KMS-11 (cell line): Measurements from ENCODE around the gene DHODH.

ENCODE experiments used
- H2AFZ ChIP-seq: fragments of 200-600 bp; sonication (generic); 2 replicates; pipeline ENCODE4 v1.6.1; 2016; ENCODE audit warnings: antibody characterized with exemption, mixed run types, low read depth
- H3K27ac ChIP-seq: fragments of 200-600 bp; sonication (generic); 2 replicates; pipeline ENCODE4 v1.6.1; 2016; ENCODE audit warnings: mild to moderate bottlenecking, mixed run types
- H3K27me3 ChIP-seq: fragments of 200-600 bp; sonication (generic); 2 replicates; pipeline ENCODE4 v1.6.1; 2017; ENCODE audit warnings: mild to moderate bottlenecking, low read depth, mixed run types, moderate library complexity; ENCODE audit not compliant: insufficient read depth
- H3K36me3 ChIP-seq: fragments of 200-600 bp; sonication (generic); 2 replicates; pipeline ENCODE4 v1.6.1; 2017; ENCODE audit warnings: mild to moderate bottlenecking, mixed run types; ENCODE audit not compliant: insufficient read depth
- H3K4me1 ChIP-seq: fragments of 200-600 bp; sonication (generic); 2 replicates; pipeline ENCODE4 v1.6.1; 2016; ENCODE audit warnings: mild to moderate bottlenecking, low read depth, mixed run types; ENCODE audit not compliant: poor library complexity, severe bottlenecking
- H3K4me2 ChIP-seq: fragments of 200-600 bp; sonication (generic); 2 replicates; pipeline ENCODE4 v1.7.0; 2016; ENCODE audit warnings: mild to moderate bottlenecking, mixed run types
- H3K4me3 ChIP-seq: fragments of 200-600 bp; sonication (generic); IDR thresholded peaks from 2 replicates; pipeline ENCODE4 v1.6.1; 2017; ENCODE audit warnings: low read depth, low read length, mixed read lengths; ENCODE audit not compliant: insufficient read depth
- H3K79me2 ChIP-seq: fragments of 200-600 bp; sonication (generic); 2 replicates; pipeline ENCODE4 v1.6.1; 2016; ENCODE audit warnings: low read depth, mixed run types; ENCODE audit not compliant: insufficient read depth
- H3K9ac ChIP-seq: fragments of 200-600 bp; sonication (generic); 2 replicates; pipeline ENCODE4 v1.6.1; 2016; ENCODE audit warnings: mild to moderate bottlenecking, mixed run types
- H4K20me1 ChIP-seq: fragments of 200-600 bp; sonication (generic); 2 replicates; pipeline ENCODE4 v1.6.1; 2016; ENCODE audit warnings: mild to moderate bottlenecking, mixed run types; ENCODE audit not compliant: insufficient read depth
- CTCF ChIP-seq: fragments of 200-600 bp; sonication (generic); conservative IDR thresholded peaks from 2 replicates; pipeline ENCODE4 v1.6.1; 2017; ENCODE audit warnings: low read depth, mild to moderate bottlenecking, antibody characterized with exemption, low read length, moderate library complexity, mixed read lengths

DHODH gene

GRCh38 chr16:72008424-72009216 lies at the start of gene DHODH:
TSS of gene DHODH (plus strand) at chr16:72008744. CDS start at chr16:72008765, 21 bp downstream.
- Histone ChIP-seq H3K36me3 (no peaks in the 10 kb centered on the region), H3K4me3 (no peak within 1 kb of the TSS), H3K27ac (peak within 1 kb of the TSS; percentile 69), H3K9ac (peak within 1 kb of the TSS; percentile 79), H2AFZ (peak within 1 kb of the TSS; percentile 80), H4K20me1 (no peaks in the 10 kb centered on the region), H3K27me3 (no peaks in the 10 kb centered on the region), H3K4me1 (peaks cover 25% of the 10 kb centered on the region), H3K4me2 (peak within 1 kb of the TSS; percentile 50), H3K79me2 (peaks cover 4% of the 10 kb centered on the region; the same call in 1 of the 2 replicates)
- TF ChIP-seq CTCF = no peak

GRCh38 chr16:71961066-71962039 lies 47.2 kb upstream of the DHODH start:
- no peaks in the 10 kb centered on the region for H3K79me2 ChIP-seq
- peak; percentile 94 for TF ChIP-seq CTCF
- no peak overlapping the region for H3K4me3 ChIP-seq
- no peak overlapping the region for H3K4me2 ChIP-seq
- H3K27ac ChIP-seq = no peak overlapping the region
- H3K4me1 ChIP-seq = peaks cover 8% of the 10 kb centered on the region
- no peak overlapping the region for H3K9ac ChIP-seq
- H3K27me3 ChIP-seq = no peaks in the 10 kb centered on the region
- H3K36me3 ChIP-seq = no peaks in the 10 kb centered on the region
- H2AFZ ChIP-seq = no peak overlapping the region; the same call in 1 of the 2 replicates
- no peaks in the 10 kb centered on the region for H4K20me1 ChIP-seq

DNA sequence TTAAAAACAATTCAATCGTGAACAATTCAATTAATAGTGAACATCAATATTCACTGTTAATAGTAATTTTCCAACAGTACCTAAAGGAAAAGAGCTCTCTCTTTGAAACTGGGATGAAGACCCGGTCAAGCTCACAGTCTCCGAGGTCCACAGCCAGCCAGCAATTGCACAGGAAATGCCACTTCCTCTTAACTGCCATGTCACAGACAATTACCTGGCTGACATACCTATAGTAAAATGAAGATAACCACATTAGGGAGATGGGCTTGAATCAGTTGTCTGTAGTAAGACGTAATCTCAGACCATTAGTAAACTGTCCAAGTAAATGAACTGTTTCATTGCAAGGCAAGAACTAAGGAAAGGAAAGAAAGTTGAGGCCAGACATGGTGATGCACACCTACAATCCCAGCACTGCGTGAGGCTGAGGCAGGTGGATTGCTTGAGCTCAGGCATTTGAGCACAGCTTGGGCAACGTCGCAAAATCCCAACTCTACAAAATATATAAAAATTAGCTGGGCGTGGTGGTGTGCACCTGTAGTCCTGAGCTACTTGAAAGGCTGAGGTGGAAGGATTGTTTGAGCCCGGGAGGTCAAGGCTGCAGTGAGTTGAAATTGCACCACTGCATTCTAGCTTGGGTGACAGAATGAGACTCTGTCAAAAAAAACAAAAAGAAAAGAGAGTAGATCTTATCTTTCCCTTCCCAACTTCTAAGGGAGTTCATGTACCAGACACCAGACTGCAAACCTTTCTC lies 45.2 kb upstream of the DHODH start:
- H3K4me1 ChIP-seq = no peaks in the 10 kb centered on the region
- H3K27me3 ChIP-seq = no peaks in the 10 kb centered on the region
- no peak overlapping the region for H3K27ac ChIP-seq
- no peak overlapping the region for H3K4me3 ChIP-seq
- no peaks in the 10 kb centered on the region for H3K36me3 ChIP-seq
- H3K9ac ChIP-seq = no peak overlapping the region
- no peak overlapping the region for H2AFZ ChIP-seq
- H4K20me1 ChIP-seq = no peaks in the 10 kb centered on the region
- no peak for TF ChIP-seq CTCF
- no peak overlapping the region for H3K4me2 ChIP-seq
- H3K79me2 ChIP-seq = no peaks in the 10 kb centered on the region

GRCh38 chr16:71965223-71965622 lies 43.3 kb upstream of the DHODH start:
- H3K4me1 ChIP-seq = no peaks in the 10 kb centered on the region
- no peak overlapping the region for H3K9ac ChIP-seq
- no peak overlapping the region for H3K27ac ChIP-seq
- H3K4me2 ChIP-seq = no peak overlapping the region
- TF ChIP-seq CTCF = no peak
- H4K20me1 ChIP-seq = no peaks in the 10 kb centered on the region
- H3K27me3 ChIP-seq = no peaks in the 10 kb centered on the region
- H3K4me3 ChIP-seq = no peak overlapping the region
- H2AFZ ChIP-seq = no peak overlapping the region
- no peaks in the 10 kb centered on the region for H3K79me2 ChIP-seq
- H3K36me3 ChIP-seq = no peaks in the 10 kb centered on the region
